Measurements from ENCODE around the gene SLC7A7. TPM values are rescaled to one million over a fixed set of nuclear protein-coding genes. Genes with fewer than 3 reads are reported as not detected.

The SLC7A7 gene
- total RNA-seq, 1 experiment from 2014 or later: 3.1 TPM

GRCh38 chr14:22841769-22842168, 26.5 kb upstream of the SLC7A7 start:
- no peak overlapping the region; a peak in 1 of 7 replicates for H3K27ac Mint-ChIP-seq

More at GRCh38 chr14:22841769-22842168, 26.5 kb upstream of the SLC7A7 start:
- Histone ChIP-seq H2BK12ac (ENCODE audit: insufficient read length, low read depth, low read length) (no peak overlapping the region), H3K79me1 (ENCODE audit: insufficient read depth, low read depth, low read length, poor library complexity, severe bottlenecking) (no peaks in the 10 kb centered on the region), H3T11ph (ENCODE audit: low read length) (no peak overlapping the region), H3K27me3 (ENCODE audit: insufficient read depth, low read length) (no peaks in the 10 kb centered on the region), H4K20me1 (ENCODE audit: control insufficient read depth, insufficient read depth, insufficient read length) (no peaks in the 10 kb centered on the region), H3K9ac (ENCODE audit: extremely low read depth, insufficient read length, low read length) (no peak overlapping the region), H2AK5ac (ENCODE audit: insufficient read length, low read length) (no peak overlapping the region), H4K8ac (replicated peaks; ENCODE audit: insufficient read length, low read depth, low read length) (no peak overlapping the region), H3K56ac (ENCODE audit: insufficient read length, low read depth, low read length) (no peak overlapping the region), H2BK20ac (ENCODE audit: low read depth, low read length, poor library complexity, severe bottlenecking) (no peak overlapping the region), H3K27ac (ENCODE audit: insufficient read length, low read depth, low read length) (no peak overlapping the region), H3K23ac (ENCODE audit: insufficient read length, low read depth, low read length) (no peak overlapping the region), H3K4ac (ENCODE audit: low read depth, low read length) (no peak overlapping the region), H3K18ac (ENCODE audit: insufficient read length, low read depth, low read length) (no peak overlapping the region), H3K79me2 (ENCODE audit: insufficient read depth, low read length) (no peaks in the 10 kb centered on the region; the same call in 1 of the 2 replicates), H2AFZ (ENCODE audit: low read length) (no peak overlapping the region), H2BK15ac (ENCODE audit: low read depth, low read length) (no peak overlapping the region), H3K23me2 (ENCODE audit: insufficient read length, low read depth, low read length, poor library complexity, severe bottlenecking) (peaks cover 3% of the 10 kb centered on the region), H3K9me3 (ENCODE audit: control insufficient read depth, low read depth, low read length) (no peaks in the 10 kb centered on the region), H2BK120ac (ENCODE audit: low read depth, low read length, poor library complexity, severe bottlenecking) (no peak overlapping the region), H3K4me1 (ENCODE audit: insufficient read depth, low read length) (peaks cover 9% of the 10 kb centered on the region; the same call in 1 of the 2 replicates), H4K5ac (ENCODE audit: insufficient read length, low read depth, low read length) (no peak overlapping the region), H2BK5ac (ENCODE audit: insufficient read length, low read length) (no peak overlapping the region), H3K14ac (ENCODE audit: insufficient read depth, low read length) (no peak overlapping the region), H3K4me2 (ENCODE audit: insufficient read depth, insufficient read length, low read length) (no peak overlapping the region), H4K91ac (ENCODE audit: insufficient read length, low read depth, low read length) (no peak overlapping the region)
- Mint-ChIP-seq H3K27me3 (ENCODE audit: low read depth) (no peaks in the 10 kb centered on the region), H3K4me3 (no peak overlapping the region), H3K4me1 (peaks cover 21 to 25% of the 10 kb centered on the region in 2 experiments), H3K36me3 (ENCODE audit: insufficient read depth in 1 of 3, low read depth in 3 of 3) (peaks cover 17 to 61% (median 50%) of the 10 kb centered on the region in 3 experiments), H3K9me3 (no peaks in the 10 kb centered on the region)
- TF ChIP-seq CTCF (conservative IDR thresholded peaks at IDR 0.05): no peak
- no CpG with 5 or more reads among the region's 8 CpGs for WGBS (ENCODE audit: extremely low coverage, insufficient read length, low lambda C conversion rate)
- no peak for DNase-seq

Measured in H9 (cell line).